GM18505 (cell line): ENCODE data around the gene MALRD1.

Experiments
- ATAC-seq: cut with Tn5 transposase; IDR thresholded peaks from one replicate; pipeline ENCODE4 v1.9.1; 2021; ENCODE audit not compliant: unreplicated experiment
- POLR2A ChIP-seq: IDR thresholded peaks from 4 replicates; pipeline ENCODE4 v1.6.1; 2011; ENCODE audit warnings: borderline replicate concordance; ENCODE audit not compliant: insufficient read depth, insufficient read length; ENCODE audit errors: extremely low read depth

Gene MALRD1

GRCh38 chr10:19049567-19049966 lies 966 bp downstream of the MALRD1 start:
- no peak for TF ChIP-seq POLR2A
- ATAC-seq = no peak

- ATAC-seq = no peak
- no peak for TF ChIP-seq POLR2A
Measured at GRCh38 chr10:19054289-19054835, 5.8 kb downstream of the MALRD1 start.

DNA sequence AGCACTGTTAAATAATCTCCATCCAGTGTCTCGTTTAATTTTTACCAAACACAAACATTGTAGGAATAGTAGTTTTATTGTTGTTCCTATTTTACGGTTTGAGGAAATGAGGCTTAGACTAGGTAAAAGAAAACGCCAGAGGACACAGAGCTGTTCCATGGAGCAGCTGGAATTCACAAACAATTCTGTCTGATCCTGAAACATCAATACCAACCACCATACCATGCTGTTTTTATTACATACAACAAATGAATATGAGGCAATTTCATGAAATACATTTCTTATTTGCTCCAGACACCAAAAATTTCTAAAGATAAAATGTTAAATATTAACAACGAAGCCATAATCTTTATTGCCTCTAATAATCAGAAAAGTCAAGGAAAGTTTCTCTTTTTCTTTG lies 9.4 kb downstream of the MALRD1 start:
- TF ChIP-seq POLR2A = no peak
- ATAC-seq = no peak

DNA sequence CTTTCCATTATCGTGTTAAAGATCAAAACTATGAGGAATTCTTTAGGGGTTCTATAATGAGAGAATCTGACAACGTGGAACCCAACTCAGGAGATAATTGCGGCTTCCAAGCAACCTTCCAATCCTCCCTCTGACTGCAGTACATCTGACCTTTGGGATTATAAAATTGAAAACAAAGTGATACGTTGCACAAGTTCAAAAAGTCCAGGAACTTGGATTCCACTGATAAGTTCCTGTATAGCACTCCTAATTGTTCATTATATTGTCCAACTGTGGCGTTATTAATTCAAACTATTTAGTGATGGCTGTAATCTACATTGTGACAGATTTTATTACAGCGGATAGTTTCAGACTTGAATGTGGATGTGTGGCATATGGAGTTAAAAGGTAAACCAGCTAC lies 15.4 kb downstream of the MALRD1 start:
- TF ChIP-seq POLR2A = no peak
- no peak for ATAC-seq

DNA sequence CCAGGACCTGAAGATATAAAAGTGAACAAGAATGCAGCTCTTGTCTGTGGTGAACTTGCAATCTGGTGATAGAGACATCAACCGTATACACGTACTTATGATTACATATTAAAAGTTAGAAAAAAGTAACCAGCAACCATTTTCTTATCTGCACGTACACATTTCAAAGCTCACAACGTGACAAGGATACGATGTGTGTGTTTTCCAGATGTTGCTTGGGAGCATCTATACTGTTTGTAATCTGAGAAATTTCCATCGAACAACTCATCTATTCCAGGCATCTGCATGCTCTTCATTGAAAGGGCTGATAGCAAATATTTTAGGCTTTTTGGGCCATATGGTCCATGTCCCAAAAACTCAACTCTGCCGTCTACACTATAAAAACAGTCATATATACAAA lies 23.3 kb downstream of the MALRD1 start:
- TF ChIP-seq POLR2A = no peak
- no peak for ATAC-seq

DNA sequence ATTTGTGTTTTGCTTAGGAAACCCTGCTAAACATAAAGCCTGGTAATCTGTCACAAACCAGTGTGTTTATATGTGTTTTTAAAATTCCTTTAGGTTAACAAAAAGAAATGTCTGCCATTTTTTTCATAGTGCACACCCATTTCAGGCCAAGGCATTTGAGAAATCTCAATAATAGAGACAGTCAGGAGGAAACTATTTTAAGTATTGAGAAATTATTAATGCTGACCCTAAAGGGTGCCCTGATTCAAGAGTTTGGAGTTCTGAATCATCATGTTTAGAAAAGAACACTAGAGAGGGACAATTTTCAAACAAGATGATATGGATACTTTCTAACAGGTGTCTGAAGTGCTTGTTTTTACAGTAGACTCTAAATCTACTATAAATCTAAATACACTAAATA lies 28.7 kb downstream of the MALRD1 start:
- no peak for TF ChIP-seq POLR2A
- ATAC-seq = no peak

DNA sequence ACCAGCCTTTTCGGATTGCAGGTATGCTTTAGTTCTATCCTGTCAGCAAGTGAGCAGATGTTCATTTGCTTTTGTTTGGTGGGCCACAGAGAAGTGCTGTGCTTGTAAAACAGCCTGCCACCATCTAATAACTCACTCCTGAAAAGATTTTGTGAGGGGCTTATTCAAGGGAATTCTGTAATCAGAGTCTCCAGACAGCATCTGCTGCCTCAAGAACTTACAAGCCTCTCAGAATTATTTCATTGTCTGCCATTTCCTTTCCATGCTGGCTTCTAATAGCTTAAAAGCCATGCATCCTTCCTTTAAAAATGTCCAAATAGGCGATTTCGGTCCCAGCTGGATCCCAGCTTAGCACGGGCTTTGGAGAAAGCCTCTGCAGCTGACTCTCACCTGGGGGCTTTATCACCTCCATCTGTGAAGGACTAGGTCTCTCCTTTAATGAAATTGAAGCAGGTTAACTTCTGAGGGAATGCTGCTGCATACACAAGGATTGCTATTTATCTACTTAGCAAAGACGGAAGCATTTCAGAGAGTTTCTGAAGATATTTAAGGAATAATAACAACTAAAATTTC lies 48.0 kb downstream of the MALRD1 start:
- no peak for TF ChIP-seq POLR2A
- ATAC-seq = no peak

GRCh38 chr10:19097151-19097550 lies 48.5 kb downstream of the MALRD1 start:
- TF ChIP-seq POLR2A = no peak
- ATAC-seq = no peak

DNA sequence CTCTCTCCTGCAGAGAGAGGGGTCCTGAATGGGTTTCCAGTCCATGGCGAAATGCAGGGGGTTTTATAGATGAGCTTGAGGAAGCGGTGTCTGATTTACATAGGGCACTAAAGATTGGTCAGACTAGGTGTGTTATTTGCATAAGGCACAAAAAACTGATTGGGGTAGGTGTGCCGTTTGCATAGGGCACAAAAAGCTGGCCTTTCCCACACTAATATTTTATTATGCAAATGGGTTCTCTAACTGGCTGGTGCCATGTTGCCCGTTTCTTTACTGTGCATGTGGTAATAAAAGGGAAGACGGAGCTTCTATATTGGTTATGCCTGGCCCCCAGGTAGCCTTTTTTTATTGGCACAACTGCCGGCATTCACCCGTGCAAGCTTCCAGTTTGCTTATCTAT lies 50.2 kb downstream of the MALRD1 start:
- ATAC-seq = no peak
- no peak for TF ChIP-seq POLR2A

DNA sequence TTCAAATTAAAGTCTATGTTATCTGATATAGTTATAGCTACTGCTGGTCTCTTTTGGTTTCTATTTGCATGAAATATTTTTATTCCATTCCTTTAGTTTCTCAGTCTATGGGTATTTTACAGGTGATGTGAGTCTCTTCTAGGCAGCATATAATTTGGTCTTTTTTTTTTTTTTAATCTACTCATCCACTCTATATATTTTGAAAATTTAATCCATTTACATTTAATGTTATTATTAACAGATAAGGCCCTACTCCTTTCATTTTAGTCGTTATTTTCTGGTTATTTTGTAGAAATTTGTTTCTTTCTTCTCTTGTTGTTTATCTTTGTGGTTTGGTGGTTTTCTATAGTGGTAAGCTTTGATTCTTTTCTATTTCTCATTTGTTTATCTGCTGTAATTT lies 58.8 kb downstream of the MALRD1 start:
- ATAC-seq = no peak
- no peak for TF ChIP-seq POLR2A

GRCh38 chr10:19111501-19112267 lies 63.1 kb downstream of the MALRD1 start:
- no peak for ATAC-seq
- no peak for TF ChIP-seq POLR2A

GRCh38 chr10:19117438-19117837 lies 68.8 kb downstream of the MALRD1 start:
- TF ChIP-seq POLR2A = no peak
- ATAC-seq = no peak

GRCh38 chr10:19119191-19119590 lies 70.6 kb downstream of the MALRD1 start:
- no peak for TF ChIP-seq POLR2A
- no peak for ATAC-seq

- TF ChIP-seq POLR2A = no peak
- ATAC-seq = no peak
Measured at GRCh38 chr10:19120381-19120908, 71.8 kb downstream of the MALRD1 start.
